ENCODE results near the gene CELSR1.

Gene CELSR1

DNA sequence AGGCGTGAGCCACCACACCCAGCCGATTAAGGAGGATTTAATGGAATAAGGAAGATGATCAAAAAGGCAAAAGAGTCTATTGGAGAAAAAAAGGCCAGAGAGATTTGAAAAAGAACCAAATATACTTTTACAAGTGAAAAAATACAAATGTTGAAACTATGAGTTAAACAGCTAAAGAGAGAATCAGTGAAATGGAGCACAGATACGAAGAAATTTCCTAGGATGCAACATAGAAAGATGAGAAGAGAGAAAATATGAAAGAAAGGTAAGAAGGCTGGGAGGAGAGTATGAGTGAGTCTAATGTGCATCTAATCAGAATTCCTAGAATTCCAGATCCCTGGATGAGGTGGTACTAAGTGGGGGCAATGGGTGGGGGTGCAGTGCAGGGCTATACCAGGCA is 19.4 kb upstream of the CELSR1 start:
- FAIRE-seq = no peak
- DNase-seq (ENCODE audit: extremely low spot score, insufficient read length, low read depth) = no peak

DNA sequence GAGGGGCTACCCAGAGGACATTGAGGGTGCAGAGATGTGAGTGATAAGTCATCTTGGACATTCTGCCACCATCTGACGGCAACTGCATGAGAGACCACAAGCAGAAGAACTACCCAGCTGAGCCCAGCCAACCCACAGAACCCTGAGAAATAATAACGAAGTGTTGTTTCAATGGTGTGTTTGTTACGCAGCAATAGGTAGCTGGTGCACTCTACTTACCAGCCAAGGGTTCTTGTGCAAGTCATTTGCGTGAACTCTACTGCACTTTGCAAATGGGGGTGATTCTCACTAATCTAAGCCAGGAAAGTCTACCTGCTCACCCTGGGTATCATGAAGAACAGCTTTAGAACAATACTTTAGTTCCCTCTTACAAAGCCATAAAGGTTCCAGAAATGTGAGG is 15.8 kb upstream of the CELSR1 start:
- FAIRE-seq = no peak

DNA sequence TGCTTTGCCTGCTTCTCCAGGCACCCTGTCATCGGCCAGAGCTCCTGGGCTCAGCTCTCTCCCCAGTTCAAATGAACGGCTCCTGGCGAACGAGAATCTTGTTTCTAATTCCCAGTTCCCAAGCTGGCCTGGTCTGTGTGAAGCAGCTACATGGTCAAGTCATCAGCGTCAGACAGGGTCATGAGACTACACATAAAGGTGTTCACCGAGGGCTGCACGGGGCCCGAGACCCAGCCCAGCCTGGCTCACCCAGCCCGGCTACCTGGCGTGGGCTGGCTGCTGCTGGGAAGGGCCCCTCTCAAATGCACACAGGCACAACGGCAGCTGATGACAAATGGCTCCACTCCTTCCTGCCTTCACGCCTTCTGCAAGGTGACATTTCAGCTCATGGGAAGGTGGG is 14.6 kb upstream of the CELSR1 start:
- DNase-seq (ENCODE audit: extremely low spot score, insufficient read length, low read depth) (no peak), FAIRE-seq (no peak)

More for the DNA sequence above, 15.8 kb upstream of the CELSR1 start:
- DNase-seq (ENCODE audit: extremely low spot score, insufficient read length, low read depth) = no peak

DNA sequence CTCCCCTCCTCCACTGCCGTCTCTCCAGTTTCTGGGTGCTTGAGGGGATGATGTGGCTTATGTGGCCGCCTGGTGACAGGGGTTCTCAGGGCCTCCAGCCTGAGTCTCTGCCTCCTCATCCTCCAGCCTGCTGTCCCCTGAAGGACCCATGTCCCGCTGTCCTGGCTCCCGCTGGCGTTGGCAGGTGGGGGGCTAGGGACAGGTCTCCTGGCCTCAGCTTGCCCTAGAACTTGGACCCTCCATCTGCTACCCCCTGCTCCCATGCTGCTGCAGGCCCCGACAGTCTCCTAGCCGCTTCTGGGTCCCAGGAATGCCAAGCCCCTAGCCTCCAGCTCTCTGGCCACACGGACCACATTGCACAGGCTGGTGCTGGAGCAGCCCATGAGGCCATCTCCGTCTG is 13.9 kb upstream of the CELSR1 start:
- DNase-seq (ENCODE audit: extremely low spot score, insufficient read length, low read depth) (no peak), FAIRE-seq (no peak)

- DNase-seq (ENCODE audit: extremely low spot score, insufficient read length, low read depth) (no peak), FAIRE-seq (no peak)
These were observed 12.7 kb upstream of the CELSR1 start for GRCh38 chr22:46549971-46550641.

DNA sequence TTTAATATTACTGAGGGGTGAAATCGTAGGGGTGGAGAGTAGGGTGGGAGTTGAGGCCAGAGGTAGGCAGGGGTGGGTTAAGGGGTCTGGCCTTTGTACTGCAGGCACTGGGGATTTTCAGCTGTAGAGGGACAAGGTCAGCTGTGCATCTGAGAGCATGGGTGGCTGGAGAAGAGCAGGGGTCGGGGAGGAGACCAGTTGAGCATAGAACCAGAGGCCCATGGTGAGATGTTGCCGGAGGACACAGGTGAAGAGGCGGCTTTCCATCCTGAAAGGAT is 12.1 kb upstream of the CELSR1 start:
- FAIRE-seq = no peak
- DNase-seq (ENCODE audit: extremely low spot score, insufficient read length, low read depth) = no peak

- DNase-seq (ENCODE audit: extremely low spot score, insufficient read length, low read depth) = no peak
- no peak for FAIRE-seq
These were observed 10.4 kb upstream of the CELSR1 start for GRCh38 chr22:46547883-46548244.

- no peak for DNase-seq (ENCODE audit: extremely low spot score, insufficient read length, low read depth)
- FAIRE-seq = no peak
These were observed 9.9 kb upstream of the CELSR1 start for GRCh38 chr22:46547179-46547882.

GRCh38 chr22:46546466-46547178 is 9.2 kb upstream of the CELSR1 start:
- DNase-seq (ENCODE audit: extremely low spot score, insufficient read length, low read depth) = no peak

DNA sequence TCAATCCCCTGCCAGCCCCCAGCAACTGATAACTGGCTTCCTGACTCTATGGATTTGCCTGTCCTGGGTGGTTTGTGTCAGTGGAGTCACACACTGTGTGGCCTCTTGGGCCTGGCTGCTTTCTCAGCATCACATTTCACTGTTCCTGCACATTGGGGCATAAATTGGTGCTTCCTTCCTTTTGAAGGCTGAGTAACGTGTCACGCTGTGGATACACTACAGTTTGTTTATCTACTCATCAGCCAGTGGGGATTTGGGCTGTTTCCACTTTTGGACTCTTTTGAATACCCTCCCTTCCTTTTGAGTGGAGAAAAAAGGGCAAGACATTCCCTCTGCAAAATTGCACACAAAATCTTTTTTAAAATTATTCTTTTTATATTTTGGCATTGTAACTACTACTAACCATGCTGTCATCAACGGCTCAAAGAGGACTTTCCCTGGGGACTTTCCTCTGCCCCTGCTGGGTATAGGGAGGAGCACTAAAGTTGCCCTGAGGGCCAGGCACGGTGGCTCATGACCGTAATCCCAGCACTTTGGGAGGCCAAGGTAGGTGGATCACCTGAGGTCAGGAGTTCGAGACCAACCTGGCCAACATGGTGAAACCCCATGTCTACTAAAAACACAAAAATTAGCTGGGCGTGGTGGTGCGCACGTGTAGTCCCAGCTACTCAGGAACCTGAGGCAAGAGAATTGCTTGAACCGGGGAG is 7.8 kb upstream of the CELSR1 start:
- FAIRE-seq = no peak
- no peak for DNase-seq (ENCODE audit: extremely low spot score, insufficient read length, low read depth)

More at GRCh38 chr22:46546466-46547178, 9.2 kb upstream of the CELSR1 start:
- FAIRE-seq = no peak

GRCh38 chr22:46542011-46542985 is 4.9 kb upstream of the CELSR1 start:
- DNase-seq (ENCODE audit: extremely low spot score, insufficient read length, low read depth) = peak; percentile 87
- peak; percentile 76 for FAIRE-seq

GRCh38 chr22:46541536-46541935 is 4.1 kb upstream of the CELSR1 start:
- no peak for FAIRE-seq

DNA sequence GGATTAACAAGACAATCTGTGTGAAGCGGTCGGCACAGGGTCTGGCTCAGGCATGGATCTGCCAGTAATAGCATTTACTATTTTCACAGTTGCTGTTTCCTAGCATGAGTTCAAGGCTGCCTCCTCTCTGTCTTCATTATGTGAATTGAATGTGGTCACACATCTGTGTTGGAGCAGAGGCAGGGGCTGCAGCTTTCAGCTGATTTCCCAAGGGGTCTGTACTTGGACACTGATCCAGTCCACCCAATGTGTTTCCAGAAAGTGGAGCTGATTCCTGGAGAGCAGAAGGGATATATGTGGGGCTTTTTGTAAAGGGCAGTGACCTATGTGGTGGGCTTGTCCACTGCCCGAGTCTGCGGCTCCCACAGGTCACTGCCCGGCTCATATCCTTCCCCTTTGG is 3.5 kb upstream of the CELSR1 start:
- FAIRE-seq (no peak), DNase-seq (ENCODE audit: extremely low spot score, insufficient read length, low read depth) (no peak)

More at GRCh38 chr22:46541536-46541935, 4.1 kb upstream of the CELSR1 start:
- no peak for DNase-seq (ENCODE audit: extremely low spot score, insufficient read length, low read depth)

DNA sequence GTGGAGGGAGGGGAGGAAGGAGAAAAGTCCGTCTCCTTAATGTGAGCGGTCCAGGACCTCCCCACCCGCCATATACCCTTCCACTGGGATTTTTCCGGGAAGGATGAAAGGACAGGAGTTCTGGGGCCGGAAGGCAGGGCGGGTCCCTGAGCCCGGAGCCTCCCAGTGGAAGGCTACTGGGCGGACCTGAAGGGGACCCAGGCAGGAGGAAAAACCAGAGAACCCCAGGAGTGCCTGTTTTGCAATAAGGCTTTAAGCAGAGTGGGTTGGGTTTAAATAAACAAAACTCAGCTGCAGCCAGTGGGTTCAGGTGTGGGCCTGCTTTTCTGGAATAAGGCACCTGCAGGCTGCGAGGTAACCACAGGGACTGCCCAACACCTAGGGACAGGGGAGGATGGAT is 1.7 kb upstream of the CELSR1 start:
- no peak for FAIRE-seq
- no peak for DNase-seq (ENCODE audit: extremely low spot score, insufficient read length, low read depth)

DNA sequence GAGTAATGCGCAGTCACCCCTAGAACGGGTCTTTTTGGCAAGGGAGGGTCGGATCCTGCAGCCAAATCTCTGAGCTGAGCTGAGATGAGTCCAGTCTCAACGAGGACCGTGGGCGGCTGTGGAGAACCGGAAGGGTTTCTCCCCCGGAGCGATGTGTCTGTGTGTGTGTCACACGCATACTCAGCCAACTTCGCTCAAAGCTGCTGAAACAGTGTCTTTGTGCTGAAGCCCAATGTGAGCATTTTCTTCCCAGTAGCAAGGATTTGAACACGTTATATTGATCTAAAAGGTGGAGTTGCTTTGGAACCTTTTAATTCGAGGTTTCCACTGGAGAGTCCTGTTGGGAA is 1.4 kb upstream of the CELSR1 start:
- FAIRE-seq = no peak
- DNase-seq (ENCODE audit: extremely low spot score, insufficient read length, low read depth) = no peak

DNA sequence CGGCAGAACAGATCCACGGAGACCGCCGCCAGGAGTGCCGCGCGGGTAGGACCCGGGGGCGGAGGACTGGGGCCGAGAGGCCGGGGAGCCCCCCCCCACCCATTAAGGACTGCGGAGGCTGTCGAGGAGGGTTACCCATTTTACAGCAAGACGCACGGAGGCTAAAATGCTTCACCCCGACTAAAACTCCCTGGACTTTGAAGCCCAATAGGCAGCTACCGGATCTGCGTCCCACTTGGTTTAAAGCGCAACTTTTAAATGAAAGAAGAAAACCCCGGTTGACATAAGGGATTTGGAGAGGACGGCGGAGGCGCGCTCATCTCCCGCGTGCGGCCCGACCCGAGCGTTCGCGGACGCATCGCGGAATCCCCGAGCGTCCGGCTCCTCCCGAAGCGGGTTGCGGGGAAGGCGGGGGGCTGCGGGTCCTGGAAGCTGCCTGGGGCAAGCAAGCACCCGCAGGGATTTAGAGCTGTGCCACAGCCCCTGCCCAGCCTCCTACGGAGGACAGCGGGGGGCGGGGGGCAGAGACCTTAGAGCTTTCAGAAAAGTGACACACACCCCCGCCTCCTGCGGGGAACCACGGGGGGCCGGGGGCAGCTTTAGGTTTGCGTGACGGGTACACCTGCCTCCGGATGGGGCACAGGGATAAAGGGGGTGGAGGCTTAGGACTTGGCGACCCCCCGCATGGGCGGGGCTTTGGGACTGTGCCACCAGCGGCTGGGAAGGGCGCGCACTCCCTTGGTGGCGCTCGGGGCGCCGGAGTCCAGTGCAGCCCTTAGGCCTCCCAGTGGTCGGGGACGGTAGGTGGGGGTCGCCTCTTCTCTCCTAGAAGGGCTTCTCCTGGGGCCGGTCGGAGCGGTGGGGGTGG is 760 bp upstream of the CELSR1 start:
- FAIRE-seq = no peak
- DNase-seq (ENCODE audit: extremely low spot score, insufficient read length, low read depth) = no peak

DNA sequence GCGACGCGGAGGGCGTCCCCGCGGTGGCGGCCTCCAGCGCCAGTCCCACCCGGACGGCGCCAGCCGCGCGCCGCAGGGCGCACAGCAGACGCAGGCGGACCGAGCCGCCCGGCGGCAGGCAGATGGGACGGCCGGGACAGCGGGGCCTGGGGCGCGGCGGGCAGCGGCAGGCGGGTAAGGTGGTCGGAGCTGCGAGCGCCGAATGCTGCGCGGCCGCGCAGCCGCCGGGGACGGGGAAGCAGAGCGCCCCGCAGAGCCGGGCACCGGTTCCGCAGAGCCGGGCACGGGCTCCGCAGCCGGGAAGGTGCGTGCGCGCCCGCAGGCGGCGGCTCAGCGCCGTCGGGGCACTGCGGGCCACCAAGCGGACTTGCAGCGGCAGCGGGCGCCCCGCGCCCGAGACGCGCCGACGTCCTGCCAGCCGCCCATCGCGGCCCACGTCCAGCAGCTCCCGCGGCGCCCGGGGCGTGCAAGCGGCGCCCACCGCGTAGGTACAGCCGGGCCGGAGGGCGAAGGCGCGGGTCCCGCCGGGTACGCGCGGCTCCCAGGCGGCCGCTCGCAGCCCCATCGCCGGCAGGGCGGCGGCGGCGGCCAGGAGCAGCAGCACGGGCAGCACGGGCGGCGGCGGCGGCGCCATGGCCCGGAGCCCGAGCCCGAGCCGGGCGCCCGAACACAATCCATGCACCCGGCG is 739 bp downstream of the CELSR1 start:
- FAIRE-seq (no peak), DNase-seq (ENCODE audit: extremely low spot score, insufficient read length, low read depth) (no peak)

DNA sequence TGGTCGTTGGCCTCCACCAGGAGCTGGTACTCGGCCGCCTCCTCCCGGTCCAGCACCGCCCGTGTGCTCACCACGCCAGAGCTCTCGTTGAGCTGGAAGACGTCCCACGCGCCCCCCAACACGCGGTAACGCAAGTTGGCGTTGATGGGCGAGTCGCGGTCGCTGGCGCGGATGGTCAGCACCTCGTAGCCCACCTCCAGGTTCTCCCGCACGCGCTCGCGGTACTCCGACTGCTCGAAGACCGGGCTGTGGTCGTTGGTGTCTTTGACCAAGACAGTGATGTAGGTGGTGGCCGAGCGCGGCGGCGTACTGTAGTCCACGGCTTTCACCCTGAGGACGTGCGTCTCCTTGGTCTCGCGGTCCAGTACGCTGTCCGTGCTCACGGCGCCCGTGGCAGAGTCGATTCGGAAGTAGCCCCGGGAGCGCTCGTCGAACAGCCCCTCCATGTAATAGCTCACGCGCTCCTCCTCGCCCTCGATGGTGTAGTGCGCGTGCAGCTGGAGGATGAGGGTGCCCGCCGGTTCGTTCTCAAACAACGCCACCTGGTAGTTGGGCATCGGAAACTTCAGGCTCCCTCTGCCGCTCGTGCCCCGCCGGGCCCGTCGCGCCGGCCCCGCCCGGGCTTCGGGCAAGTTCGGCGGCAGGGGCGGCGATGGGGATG is 1.4 kb downstream of the CELSR1 start:
- DNase-seq (ENCODE audit: extremely low spot score, insufficient read length, low read depth) = no peak
- no peak for FAIRE-seq
